Stimulated activated CD8-positive, alpha-beta memory T cell treated with anti-CD3 and anti-CD28 coated beads, Interleukin-7, amount 100 ng/mL, for 4 hours (primary cell): Measurements from ENCODE around the gene ARF3.
A peak's percentile ranks its signal among the peaks of the same experiment; 100 is the strongest.

Experiments used
- DNase-seq, 2 donors: peaks; one replicate each; pipeline ENCODE4 v3.0.0-alpha.2; 2020; ENCODE audit warnings: low read depth in 2 of 2

The ARF3 gene

DNA sequence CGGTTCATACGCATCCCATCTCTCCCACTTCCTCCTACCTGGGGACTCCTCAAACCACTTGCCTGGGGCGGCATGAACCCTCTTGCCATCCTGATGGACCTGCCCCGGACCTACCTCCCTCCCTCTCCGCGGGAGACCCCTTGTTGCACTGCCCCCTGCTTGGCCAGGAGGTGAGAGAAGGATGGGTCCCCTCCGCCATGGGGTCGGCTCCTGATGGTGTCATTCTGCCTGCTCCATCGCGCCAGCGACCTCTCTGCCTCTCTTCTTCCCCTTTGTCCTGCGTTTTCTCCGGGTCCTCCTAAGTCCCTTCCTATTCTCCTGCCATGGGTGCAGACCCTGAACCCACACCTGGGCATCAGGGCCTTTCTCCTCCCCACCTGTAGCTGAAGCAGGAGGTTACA lies 24.5 kb upstream of the ARF3 start:
- DNase-seq, result no peak

DNA sequence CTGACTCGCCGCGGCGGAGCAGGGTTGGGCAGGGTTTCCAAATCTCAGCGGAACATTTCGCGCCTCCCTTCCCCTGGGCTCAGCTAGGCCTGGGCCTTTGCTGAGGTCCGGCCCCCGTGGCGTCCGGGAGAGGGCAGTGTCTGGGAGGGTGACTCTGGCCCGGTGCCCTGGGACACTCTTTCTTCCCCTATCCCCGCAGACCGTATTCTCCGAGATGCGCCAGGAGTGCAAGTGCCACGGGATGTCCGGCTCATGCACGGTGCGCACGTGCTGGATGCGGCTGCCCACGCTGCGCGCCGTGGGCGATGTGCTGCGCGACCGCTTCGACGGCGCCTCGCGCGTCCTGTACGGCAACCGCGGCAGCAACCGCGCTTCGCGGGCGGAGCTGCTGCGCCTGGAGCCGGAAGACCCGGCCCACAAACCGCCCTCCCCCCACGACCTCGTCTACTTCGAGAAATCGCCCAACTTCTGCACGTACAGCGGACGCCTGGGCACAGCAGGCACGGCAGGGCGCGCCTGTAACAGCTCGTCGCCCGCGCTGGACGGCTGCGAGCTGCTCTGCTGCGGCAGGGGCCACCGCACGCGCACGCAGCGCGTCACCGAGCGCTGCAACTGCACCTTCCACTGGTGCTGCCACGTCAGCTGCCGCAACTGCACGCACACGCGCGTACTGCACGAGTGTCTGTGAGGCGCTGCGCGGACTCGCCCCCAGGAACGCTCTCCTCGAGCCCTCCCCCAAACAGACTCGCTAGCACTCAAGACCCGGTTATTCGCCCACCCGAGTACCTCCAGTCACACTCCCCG lies 23.9 kb upstream of the ARF3 start:
- peak in 1 of 2 donors; percentile 38 for DNase-seq

DNA sequence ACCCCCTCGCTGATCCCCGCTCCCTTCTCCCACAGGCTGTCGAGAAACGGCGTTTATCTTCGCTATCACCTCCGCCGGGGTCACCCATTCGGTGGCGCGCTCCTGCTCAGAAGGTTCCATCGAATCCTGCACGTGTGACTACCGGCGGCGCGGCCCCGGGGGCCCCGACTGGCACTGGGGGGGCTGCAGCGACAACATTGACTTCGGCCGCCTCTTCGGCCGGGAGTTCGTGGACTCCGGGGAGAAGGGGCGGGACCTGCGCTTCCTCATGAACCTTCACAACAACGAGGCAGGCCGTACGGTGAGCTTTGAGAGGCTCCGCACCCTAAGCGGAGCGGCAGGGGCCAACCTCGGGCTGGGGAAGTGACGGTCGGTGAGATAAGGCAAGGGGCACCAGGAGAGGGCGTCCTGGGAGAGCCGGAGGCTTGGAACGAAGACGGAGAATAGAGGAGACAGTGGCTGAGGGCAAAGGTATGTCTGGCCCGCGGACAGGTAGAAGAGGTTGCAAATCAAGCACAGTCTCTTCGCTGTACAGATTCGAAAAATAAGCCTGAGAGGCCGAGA lies 23.2 kb upstream of the ARF3 start:
- peak in 1 of 2 donors; percentile 19 for DNase-seq

DNA sequence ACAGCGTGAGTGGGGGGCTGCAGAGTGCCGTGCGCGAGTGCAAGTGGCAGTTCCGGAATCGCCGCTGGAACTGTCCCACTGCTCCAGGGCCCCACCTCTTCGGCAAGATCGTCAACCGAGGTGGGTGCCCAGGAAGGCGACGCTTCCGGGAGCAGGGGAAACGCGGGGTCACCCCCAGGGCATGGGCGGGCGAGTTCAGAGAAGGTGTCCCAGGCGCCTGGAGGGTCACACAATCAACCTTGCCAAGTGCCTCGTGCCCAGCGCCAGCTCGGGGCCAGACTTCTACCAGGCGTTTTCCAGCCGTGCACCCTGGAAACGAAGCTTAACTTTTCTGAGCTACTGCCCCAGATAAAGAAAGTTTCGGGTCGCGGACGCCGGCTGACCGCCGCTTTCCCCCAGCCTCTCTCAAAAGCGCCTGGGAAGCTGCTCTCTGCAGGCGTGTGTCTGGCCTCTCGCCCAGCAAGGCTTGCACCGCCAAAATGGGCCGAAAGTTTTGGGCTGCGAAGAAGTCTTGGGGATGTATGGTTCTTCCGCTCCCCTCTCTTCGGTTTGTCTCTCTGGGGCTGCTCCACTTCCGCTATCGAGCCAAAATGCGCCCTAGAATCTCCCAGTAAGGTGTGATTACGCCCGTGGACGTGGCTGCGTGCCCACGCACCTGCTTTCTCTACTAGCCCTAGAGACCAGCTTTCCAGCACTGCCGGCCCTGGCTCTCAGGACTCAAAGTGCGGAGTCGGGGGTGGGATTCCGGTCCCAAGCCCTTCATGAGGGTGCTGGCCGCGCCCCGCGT lies 22.5 kb upstream of the ARF3 start:
- peak in 1 of 2 donors; percentile 33 for DNase-seq

DNA sequence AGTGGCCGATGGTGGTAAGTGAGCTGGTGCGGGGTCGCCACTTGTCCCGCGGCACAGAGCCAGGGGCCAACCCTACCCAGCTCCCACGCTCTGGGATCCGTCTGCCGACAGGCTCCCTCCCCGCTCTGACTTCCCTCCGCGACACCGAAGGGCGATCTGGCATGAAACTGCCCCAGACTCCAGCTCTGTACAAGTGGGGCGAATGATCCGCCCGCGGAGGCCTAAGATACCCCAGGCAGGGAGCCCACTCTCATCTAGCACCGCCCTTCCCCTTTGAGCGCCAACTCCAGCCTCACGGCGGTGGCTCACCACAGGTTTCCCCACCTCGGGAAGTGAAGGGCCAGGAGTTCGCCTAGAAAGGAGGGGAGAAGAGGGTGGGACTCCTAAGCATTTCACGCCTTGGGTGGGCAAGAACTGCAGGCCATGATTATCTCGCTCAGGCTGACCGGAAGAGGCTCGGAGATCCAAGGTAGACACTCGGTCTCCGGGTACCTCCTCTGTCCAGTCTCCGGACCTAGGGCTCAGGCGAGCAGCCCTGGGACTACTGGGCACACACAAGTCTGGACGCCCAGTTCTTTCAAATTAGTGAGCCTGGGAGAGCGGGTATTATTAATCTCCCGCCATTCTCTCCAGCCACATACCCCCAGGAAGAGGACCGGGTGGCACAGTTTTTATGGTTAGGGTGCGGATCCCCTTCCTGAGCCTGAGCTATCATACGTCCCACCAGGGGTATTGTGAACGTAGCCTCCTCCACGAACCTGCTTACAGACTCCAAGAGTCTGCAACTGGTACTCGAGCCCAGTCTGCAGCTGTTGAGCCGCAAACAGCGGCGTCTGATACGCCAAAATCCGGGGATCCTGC lies 21.7 kb upstream of the ARF3 start:
- DNase-seq, result no peak

DNA sequence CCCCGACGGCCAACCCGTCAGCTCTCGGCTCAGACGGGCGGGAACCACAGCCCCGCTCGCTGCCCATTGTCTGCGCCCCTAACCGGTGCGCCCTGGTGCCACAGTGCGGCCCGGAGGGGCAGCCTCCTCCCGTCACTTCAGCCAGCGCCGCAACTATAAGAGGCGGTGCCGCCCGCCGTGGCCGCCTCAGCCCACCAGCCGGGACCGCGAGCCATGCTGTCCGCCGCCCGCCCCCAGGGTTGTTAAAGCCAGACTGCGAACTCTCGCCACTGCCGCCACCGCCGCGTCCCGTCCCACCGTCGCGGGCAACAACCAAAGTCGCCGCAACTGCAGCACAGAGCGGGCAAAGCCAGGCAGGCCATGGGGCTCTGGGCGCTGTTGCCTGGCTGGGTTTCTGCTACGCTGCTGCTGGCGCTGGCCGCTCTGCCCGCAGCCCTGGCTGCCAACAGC lies 21.0 kb upstream of the ARF3 start, which contains the start of gene WNT1:
TSS of gene WNT1 (plus strand) at position 32 of the 450 bp plus-strand sequence. CDS start at position 361, 329 bp downstream.
- no peak for DNase-seq

DNA sequence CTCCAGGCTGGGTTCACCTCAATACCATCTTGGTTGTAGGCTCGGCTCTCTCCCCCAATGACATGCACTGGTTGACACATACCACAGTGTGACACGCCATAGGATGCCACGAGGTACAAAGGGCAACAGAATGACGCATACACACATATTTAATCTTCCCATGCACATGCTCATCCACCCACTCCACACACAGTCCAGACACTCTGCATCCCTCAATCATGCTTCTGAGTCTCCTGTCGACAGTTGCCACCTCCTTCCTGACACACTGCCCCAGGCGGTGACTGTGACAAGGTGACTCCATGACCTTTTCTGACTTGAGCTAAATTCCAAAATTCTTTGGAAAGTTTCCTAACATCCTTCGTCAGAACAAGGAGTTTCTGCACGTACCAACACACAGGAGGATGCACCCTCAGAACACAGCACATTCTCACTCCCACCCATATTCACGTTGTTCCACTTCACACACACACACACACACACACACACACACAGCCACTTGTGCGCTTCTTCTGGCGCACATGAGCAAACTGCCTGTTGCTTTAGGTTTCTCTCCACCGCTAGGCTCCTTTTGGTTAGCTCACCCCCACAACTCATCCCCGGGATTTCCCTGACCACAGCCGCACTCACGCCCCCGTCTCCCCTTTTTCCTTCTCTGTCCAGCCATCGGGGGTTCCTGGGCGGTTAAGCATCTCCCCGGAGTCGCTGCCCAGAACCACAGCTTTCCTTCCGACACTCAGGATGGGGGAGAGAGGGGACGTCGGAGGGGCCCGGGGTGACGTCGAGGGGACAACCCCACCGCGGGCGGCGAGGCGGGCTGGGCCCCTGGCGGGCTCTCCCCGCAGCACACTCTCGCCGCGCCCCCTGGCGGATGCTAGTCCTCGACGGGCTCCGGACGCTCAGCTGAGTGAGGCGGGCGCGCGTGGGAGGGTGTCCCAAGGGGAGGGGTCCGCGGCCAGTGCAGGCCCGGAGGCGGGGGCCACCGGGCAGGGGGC lies 20.3 kb upstream of the ARF3 start:
- peak; percentile 50 to 79 for DNase-seq

DNA sequence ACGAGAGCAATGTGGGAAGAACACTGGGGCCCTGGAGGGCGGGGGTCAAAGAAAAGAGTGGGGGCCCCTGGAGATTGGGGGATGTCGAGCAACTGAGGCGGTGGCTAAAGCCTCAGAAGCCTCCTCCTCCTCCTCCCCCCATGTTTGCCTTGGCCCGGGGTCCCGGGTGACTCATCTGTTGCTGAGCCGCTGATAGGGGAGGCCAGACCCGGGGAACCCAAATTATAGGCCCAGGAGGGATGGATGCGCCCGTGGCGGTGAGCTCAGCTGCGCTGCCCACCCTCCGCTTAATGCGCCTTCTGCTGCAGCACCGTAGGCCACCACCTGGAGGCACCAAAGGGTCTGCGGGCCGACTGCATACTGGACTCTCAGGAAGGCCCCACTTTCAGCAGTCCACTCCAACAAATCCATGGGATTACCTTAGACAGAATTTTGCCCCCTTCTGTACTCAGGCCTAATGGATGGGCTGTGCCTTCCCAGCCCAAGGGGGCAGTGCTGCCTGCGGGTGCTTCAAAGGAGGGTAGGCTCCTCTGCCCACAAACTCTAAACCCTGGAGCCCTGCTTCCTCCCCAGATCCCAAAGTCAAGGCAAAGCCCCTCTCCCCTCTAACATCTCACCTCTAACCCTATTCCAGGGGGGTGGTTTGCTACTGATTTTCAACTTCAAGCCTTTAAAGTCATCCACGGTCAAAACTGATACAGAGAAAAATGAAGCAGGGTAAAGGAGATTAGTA lies 16.8 kb upstream of the ARF3 start:
- peak in 1 of 2 donors; percentile 23 for DNase-seq

DNA sequence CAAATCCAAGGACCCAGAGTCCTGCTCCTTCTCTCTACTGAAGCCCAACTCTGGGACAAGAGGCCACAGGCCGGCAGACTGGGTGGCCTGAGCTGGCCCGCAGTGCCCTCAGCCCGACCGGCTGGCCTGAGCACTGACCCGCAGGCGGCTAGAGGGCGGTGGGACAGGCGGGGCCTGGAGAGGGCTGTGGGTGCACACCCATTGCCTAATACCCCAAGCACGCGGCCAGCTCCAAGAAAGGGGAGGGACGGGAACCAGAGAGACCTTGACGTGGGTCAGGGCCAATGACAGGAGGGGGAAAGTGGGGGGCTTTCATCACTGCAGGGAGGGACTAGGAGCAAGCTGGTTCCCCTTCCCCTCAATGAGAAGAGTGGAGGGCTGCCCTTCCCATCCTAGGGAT lies 16.2 kb upstream of the ARF3 start:
- no peak for DNase-seq

DNA sequence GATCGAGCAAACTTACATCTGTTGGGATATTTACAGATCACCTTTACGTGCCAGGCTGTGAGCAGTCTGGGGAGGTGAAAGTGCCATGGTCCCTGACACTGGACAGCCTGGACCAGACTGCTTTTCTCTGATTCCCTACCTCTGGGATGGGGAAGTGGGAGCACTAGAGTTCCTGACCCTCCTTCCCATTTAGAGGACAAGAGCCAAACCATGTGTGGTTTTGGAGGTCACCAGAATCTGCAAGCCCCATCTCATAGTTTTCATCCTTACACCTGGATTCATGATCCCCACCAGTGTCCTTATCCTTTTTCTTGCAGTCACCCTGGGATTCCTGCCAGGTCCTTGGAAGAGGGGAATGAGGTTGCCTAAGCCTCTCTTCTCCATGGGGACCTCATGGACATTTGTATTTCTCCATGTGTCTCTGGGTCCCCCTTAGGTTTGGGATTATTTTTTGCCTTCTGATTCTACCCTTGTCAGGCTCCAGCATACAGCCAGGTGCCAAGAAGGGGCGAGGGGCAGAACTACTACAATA lies 15.7 kb upstream of the ARF3 start:
- DNase-seq, result no peak

DNA sequence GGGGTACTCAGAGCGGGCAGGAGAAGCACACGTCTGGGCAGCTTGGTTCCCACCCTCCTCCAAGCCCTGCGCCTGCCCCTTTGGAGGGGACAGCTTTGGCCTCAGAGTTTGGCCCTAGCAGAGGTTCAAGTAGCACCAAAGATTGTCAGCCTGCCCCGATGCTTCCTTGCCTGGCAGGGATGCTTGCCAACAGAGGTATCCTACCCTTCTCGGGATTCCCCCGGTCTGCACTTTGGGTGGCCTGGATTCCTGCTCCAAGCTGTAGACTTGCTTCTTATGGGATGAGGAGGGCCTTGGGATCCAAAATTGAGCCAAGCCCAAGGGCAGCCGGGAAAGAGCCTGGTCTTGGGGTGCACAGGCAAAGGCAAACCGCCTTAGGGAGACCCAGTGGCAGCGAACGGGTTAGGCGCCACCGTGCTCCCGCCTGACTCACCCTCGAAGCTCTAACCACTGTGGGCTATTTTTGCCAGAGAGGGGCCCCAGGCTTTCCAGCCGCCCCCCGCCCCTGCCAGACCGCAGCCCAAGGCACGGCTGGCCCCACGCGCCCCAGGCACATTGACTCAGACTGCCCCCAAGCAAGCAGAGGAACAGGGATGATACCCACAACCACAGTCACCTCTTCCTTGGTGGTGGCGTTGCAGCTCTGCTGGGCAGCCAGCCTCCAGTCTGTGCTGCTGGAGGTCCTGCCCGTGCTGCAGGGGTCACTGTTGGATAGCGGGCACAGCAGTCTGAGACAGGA lies 15.1 kb upstream of the ARF3 start:
- DNase-seq, result peak in 1 of 2 donors; percentile 48

DNA sequence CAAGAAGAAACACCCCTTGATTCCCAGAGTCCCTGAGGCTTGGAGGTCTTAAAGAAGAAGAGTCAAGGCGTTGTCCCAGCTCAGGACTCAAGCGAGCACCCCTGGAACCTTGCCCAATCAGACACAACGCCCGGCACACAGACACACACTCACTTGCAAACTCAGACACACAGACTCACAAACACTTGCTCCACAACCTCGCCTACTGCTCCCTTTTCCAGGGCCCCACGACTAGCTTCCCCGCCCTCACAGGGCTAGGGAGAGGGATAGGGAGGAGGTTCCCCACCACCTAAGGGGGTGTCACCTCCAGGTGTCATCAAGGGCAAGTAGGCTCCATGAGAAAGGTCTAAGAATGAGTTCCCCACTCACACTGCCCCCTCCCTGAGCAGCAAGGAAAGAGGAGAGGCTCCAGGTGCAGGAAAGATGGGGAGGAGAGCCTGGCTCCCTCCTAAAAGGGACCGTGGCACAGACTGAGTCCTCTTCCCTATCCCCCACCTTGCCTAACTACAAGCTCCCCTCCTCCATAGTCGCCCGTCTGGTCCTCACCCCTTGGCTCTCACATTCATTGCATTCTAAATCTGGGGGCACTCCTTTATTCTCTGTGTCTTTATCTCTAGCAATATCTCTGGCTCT lies 13.5 kb upstream of the ARF3 start:
- no peak for DNase-seq

DNA sequence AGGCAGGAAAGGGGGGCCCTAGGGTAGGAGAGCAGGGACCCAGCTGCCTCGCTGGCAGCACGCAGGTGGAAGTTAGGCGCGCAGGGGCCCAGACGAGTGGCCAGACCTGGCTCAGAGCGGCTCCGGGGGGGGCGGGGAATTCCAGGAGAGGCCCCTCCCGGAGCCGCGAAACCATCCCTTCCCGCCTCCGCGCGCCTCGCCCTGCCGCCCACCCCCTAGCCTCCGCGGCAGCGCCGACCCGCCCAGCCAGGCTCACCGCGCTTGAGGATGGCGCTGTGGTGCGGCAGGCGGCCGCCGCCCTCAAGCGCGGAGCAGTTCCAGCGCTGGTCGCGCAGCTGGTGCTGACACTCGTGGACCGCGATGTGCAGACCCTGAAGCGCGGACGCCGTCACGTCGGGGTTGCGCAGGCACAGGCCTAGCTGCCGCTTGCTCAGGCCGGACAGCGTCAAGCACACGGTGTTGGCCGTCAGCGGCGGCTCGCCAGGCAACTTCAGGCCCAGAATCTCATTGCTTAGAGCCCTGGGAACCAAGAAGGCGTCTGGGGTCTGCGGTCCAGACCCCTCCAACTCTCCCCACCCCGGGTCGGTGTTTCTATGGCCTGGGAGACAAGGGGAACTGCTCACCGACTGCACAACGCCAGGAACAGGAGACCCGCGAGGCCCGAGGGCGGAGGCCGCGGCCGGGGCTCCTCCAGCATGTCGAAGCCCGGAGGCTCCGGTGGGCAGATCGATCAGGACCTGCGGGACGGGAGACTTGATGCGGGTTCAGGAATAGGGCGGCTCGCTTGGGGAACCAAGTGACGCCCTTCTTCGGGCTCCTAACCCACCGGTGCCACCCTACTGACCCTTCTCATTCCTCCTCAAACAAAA lies 12.8 kb upstream of the ARF3 start:
- DNase-seq, result peak in 1 of 2 donors; percentile 65

DNA sequence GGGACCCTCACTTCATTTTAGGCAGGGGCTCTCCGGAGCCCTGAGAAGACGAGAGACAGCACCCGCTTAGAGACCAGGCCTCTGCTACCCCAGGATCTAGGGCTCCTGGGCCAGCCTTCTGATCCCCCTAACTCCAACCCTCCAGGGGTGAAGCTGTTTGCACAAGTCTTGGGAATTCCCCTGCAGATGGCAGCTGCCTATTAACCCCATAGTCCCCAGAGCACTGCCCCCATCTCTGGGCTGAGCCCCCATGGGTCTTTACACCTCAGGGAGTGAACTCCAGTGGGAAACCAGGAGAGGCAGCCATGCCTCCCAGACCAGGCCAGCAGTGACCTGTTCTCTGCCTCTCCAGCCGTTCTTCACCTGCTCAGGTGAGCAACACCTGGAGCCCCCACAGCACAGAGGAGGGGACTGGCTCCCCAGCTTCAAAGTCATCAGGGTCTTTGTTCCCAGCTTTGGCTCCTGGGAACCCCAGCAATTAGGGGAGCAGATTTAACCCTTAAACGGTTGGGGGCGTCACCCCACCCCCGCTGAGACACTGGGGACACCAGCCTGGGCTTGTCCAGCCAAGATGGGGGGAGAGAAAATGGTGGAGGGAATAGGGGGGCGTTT lies 12.0 kb upstream of the ARF3 start:
- no peak for DNase-seq

DNA sequence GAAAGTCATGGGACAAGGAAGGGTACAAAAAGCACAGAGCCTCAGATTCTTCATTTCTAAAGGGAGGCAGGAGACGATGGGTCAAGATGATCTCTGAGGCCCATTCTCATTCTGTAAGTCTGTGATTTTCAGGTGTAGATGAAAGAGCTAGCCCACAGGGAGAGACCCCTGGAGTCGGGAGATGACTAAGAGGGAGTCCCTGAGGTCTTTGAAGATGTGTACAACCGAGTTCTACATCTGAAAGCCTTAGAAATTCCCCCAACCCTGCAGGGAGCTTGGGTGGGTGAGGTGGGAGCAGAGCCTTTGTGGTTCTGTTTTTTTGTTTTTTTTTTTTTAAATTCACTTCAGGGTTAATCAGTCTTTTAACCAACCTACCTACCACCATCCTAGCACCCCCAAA lies 11.2 kb upstream of the ARF3 start:
- no peak for DNase-seq

DNA sequence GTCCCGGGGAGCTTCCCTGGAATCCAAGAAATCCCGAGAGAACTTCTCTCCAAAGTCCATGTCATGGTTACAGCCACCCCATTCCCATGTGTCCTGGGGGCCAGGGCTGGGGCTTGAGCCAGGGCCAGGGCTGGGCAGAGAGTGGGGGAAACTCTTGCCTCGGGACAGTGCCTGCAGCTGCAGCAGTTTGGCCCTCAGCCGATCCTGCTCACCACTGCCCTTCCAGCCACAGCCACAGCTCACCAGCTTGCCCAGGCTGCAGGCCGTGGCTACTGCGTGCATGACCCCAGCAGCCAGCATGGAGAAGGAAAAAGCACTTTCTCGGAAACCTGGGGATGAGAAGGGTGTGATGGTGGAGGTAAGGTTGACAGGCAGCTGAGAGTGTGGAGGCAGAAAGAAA lies 10.7 kb upstream of the ARF3 start:
- no peak for DNase-seq
